HG03064 (cell line): ENCODE data around the gene PRDM13.
"Not testable (repeated sequence)": the region's sequence is repeated elsewhere in the genome, so short reads cannot be mapped to it uniquely, and the experiment has no call there.

Source experiments
- ATAC-seq: cut with Tn5 transposase; IDR thresholded peaks from one replicate; pipeline ENCODE4 v1.9.1; 2021; ENCODE audit warnings: low read depth; ENCODE audit not compliant: unreplicated experiment

The PRDM13 gene

GRCh38 chr6:99606656-99607415, at the start of gene PRDM13:
Gene PRDM13, plus strand, starts transcription at chr6:99606833. Its CDS starts 202 bp downstream, at chr6:99607035.
- no peak for ATAC-seq

- no peak for ATAC-seq
Measured at GRCh38 chr6:99559057-99559456, 47.6 kb upstream of the PRDM13 start.

- ATAC-seq, result no peak
Measured at GRCh38 chr6:99560668-99561067, 46.0 kb upstream of the PRDM13 start.

GRCh38 chr6:99563056-99563723, 43.4 kb upstream of the PRDM13 start:
- ATAC-seq, result no peak

- ATAC-seq, result peak; percentile 97
Measured at GRCh38 chr6:99568103-99568933, 38.3 kb upstream of the PRDM13 start, which contains the start of gene CCNC. Gene CCNC, minus strand, starts transcription at chr6:99568660. Its CDS starts 133 bp downstream, at chr6:99568527.

- ATAC-seq, result no peak
Measured at GRCh38 chr6:99573980-99574617, 32.5 kb upstream of the PRDM13 start.

GRCh38 chr6:99575544-99576227, 30.9 kb upstream of the PRDM13 start:
- no peak for ATAC-seq

- ATAC-seq, result no peak
Measured at GRCh38 chr6:99579781-99580180, 26.9 kb upstream of the PRDM13 start.

GRCh38 chr6:99587792-99588191, 18.8 kb upstream of the PRDM13 start:
- no peak for ATAC-seq

- peak; percentile 97 for ATAC-seq
Measured at GRCh38 chr6:99588618-99589289, 17.9 kb upstream of the PRDM13 start.

GRCh38 chr6:99589290-99589672, 17.4 kb upstream of the PRDM13 start:
- no peak for ATAC-seq

GRCh38 chr6:99589907-99590493, 16.6 kb upstream of the PRDM13 start:
- ATAC-seq, result no peak

GRCh38 chr6:99590728-99591672, 15.6 kb upstream of the PRDM13 start:
- ATAC-seq, result no peak

GRCh38 chr6:99591673-99592364, 14.8 kb upstream of the PRDM13 start:
- no peak for ATAC-seq

- ATAC-seq, result no peak
Measured at GRCh38 chr6:99592900-99593299, 13.7 kb upstream of the PRDM13 start.

GRCh38 chr6:99594696-99595095, 11.9 kb upstream of the PRDM13 start:
- ATAC-seq, result not testable (repeated sequence)
